Hepatocyte (in vitro differentiated cells): ENCODE data around the gene TTC39B. TPM values are rescaled to one million over a fixed set of nuclear protein-coding genes. Genes with fewer than 3 reads are reported as not detected.

Source experiments
- DNase-seq: peaks from one replicate; pipeline ENCODE4 v3.0.0-alpha.2; 2016; ENCODE audit warnings: low spot score
- H2AFZ ChIP-seq: fragments of 200-600 bp; sonication (generic); 2 replicates; pipeline ENCODE4 v1.6.0; 2016; ENCODE audit warnings: antibody characterized with exemption, mild to moderate bottlenecking
- H3K27ac ChIP-seq: fragments of 200-600 bp; sonication (generic); 2 replicates; pipeline ENCODE4 v1.5.1; 2016; ENCODE audit warnings: mild to moderate bottlenecking
- H3K27me3 ChIP-seq: fragments of 200-600 bp; sonication (generic); 2 replicates; pipeline ENCODE4 v1.6.1; 2016
- H3K36me3 ChIP-seq: fragments of 200-600 bp; sonication (generic); replicated peaks from 2 replicates; pipeline ENCODE4 v1.5.1; 2016; ENCODE audit warnings: low read depth; ENCODE audit not compliant: insufficient read depth
- H3K4me1 ChIP-seq: fragments of 200-600 bp; sonication (generic); 2 replicates; pipeline ENCODE4 v1.5.1; 2016; ENCODE audit warnings: mild to moderate bottlenecking, moderate library complexity; ENCODE audit not compliant: insufficient read depth
- H3K4me2 ChIP-seq: fragments of 200-600 bp; sonication (generic); 2 replicates; pipeline ENCODE4 v1.6.0; 2016
- H3K4me3 ChIP-seq: fragments of 200-600 bp; sonication (generic); 2 replicates; pipeline ENCODE4 v1.5.1; 2016; ENCODE audit warnings: mild to moderate bottlenecking
- H3K79me2 ChIP-seq: fragments of 200-600 bp; sonication (generic); 2 replicates; pipeline ENCODE4 v1.6.0; 2017; ENCODE audit warnings: mild to moderate bottlenecking
- H3K9me2 ChIP-seq: fragments of 200-600 bp; sonication (generic); replicated peaks from 2 replicates; pipeline ENCODE4 v1.6.0; 2017; ENCODE audit warnings: mild to moderate bottlenecking; ENCODE audit not compliant: insufficient read depth
- H3K9me3 ChIP-seq: fragments of 200-600 bp; sonication (generic); 2 replicates; pipeline ENCODE4 v1.5.1; 2016; ENCODE audit warnings: low read depth, mild to moderate bottlenecking
- H4K20me1 ChIP-seq: fragments of 200-600 bp; sonication (generic); 2 replicates; pipeline ENCODE4 v1.6.0; 2016; ENCODE audit warnings: mild to moderate bottlenecking; ENCODE audit not compliant: insufficient read depth, poor library complexity, severe bottlenecking
- CTCF ChIP-seq: fragments of 200-600 bp; sonication (generic); IDR thresholded peaks from 2 replicates; pipeline ENCODE4 v1.5.1; 2016; ENCODE audit warnings: antibody characterized with exemption, mild to moderate bottlenecking; ENCODE audit not compliant: poor library complexity
- EZH2 ChIP-seq: fragments of 200-600 bp; sonication (generic); IDR thresholded peaks from 2 replicates; pipeline ENCODE4 v1.6.1; 2016; ENCODE audit warnings: antibody characterized with exemption, mild to moderate bottlenecking, borderline replicate concordance
- EZH2phosphoT487 ChIP-seq: fragments of 200-600 bp; sonication (generic); IDR thresholded peaks from one replicate; pipeline ENCODE4 v1.6.1; 2018; ENCODE audit warnings: antibody characterized with exemption, mild to moderate bottlenecking, low read depth, moderate library complexity; ENCODE audit not compliant: unreplicated experiment, severe bottlenecking
- WGBS: methylation state at CpG from one replicate; pipeline ENCODE4 v1.1.6; 2016; ENCODE audit warnings: low lambda C conversion rate; ENCODE audit errors: missing lambda C conversion rate; 5-methylcytosine and 5-hydroxymethylcytosine counted together
- polyA plus RNA-seq: library from polyadenylated mRNA; unstranded; fragments of >200 nt; fragmentation: Nextera tagmentation; extraction: Ambion mirVana; gene quantifications from 2 replicates; pipeline ENCODE4 v1.2.1, GENCODE V29; 2016
- total RNA-seq: library from RNA; depleted of rRNA; stranded (reverse); fragments of >200 nt; gene quantifications from 2 replicates; pipeline ENCODE4 v1.2.3, GENCODE V29; 2014

Gene TTC39B
- total and polyA plus RNA-seq, 2 experiments from 2014 or later, result 2.6 to 15.7 TPM

GRCh38 chr9:15176836-15177235, 130.2 kb downstream of the TTC39B start:
- no peaks in the 10 kb centered on the region for H4K20me1 ChIP-seq
- H3K79me2 ChIP-seq, result no peaks in the 10 kb centered on the region
- H3K4me3 ChIP-seq, result no peak overlapping the region
- no peak for DNase-seq
- H3K27ac ChIP-seq, result no peak overlapping the region
- WGBS, result 92% methylated on average over 1 of the region's 1 CpG
- no peak overlapping the region for H3K4me2 ChIP-seq
- TF ChIP-seq EZH2phosphoT487 (no peak), CTCF (no peak), EZH2 (no peak)
- no peaks in the 10 kb centered on the region for H3K27me3 ChIP-seq
- no peaks in the 10 kb centered on the region for H3K9me2 ChIP-seq
- H3K9me3 ChIP-seq, result no peaks in the 10 kb centered on the region
- H3K36me3 ChIP-seq, result no peaks in the 10 kb centered on the region
- peaks cover 3% of the 10 kb centered on the region for H3K4me1 ChIP-seq
- H2AFZ ChIP-seq, result no peak overlapping the region

DNA sequence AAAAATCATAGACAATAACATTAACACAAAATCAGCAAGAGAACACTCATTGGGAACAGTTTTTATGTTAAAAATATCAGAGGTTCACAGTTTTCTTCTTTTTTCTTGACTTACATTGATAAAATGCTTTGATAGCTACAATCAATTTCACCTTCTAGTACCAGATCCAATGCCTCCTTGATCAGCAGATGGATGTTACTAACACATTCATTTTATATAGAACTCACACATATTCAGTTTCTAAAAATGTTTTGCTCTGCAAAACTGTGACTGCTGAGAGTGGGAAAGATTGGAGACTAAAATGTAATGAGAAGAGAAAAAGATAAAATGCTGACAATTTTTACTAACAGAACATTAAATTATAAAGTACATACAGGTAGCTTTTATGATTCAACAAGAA, 143.1 kb downstream of the TTC39B start:
- TF ChIP-seq CTCF, result no peak
- TF ChIP-seq EZH2phosphoT487, result no peak
- no peak for TF ChIP-seq EZH2
- H3K4me2 ChIP-seq, result no peak overlapping the region
- H3K4me3 ChIP-seq, result no peak overlapping the region
- H4K20me1 ChIP-seq, result no peaks in the 10 kb centered on the region
- H3K9me2 ChIP-seq, result no peaks in the 10 kb centered on the region
- no peaks in the 10 kb centered on the region for H3K27me3 ChIP-seq
- H3K9me3 ChIP-seq, result no peaks in the 10 kb centered on the region
- H3K36me3 ChIP-seq, result no peaks in the 10 kb centered on the region
- no peak for DNase-seq
- H2AFZ ChIP-seq, result no peak overlapping the region
- no peaks in the 10 kb centered on the region for H3K4me1 ChIP-seq
- no peaks in the 10 kb centered on the region for H3K79me2 ChIP-seq
- no peak overlapping the region for H3K27ac ChIP-seq

- 81% methylated on average over 5 of the region's 5 CpGs for WGBS
- no peaks in the 10 kb centered on the region for H4K20me1 ChIP-seq
- no peaks in the 10 kb centered on the region for H3K36me3 ChIP-seq
- no peaks in the 10 kb centered on the region for H3K27me3 ChIP-seq
- H3K4me2 ChIP-seq, result no peak overlapping the region
- H3K9me2 ChIP-seq, result no peaks in the 10 kb centered on the region
- H3K27ac ChIP-seq, result no peak overlapping the region
- no peak for DNase-seq
- no peak for TF ChIP-seq EZH2
- no peak for TF ChIP-seq CTCF
- TF ChIP-seq EZH2phosphoT487, result no peak
- no peak overlapping the region for H2AFZ ChIP-seq
- no peaks in the 10 kb centered on the region for H3K79me2 ChIP-seq
- H3K4me1 ChIP-seq, result no peaks in the 10 kb centered on the region
- no peak overlapping the region for H3K4me3 ChIP-seq
- H3K9me3 ChIP-seq, result no peaks in the 10 kb centered on the region
Measured at GRCh38 chr9:15161753-15162152, 145.3 kb downstream of the TTC39B start.

GRCh38 chr9:15160673-15161072, 146.3 kb downstream of the TTC39B start:
- Histone ChIP-seq H4K20me1 (no peaks in the 10 kb centered on the region), H2AFZ (no peak overlapping the region), H3K4me2 (no peak overlapping the region), H3K27me3 (no peaks in the 10 kb centered on the region), H3K79me2 (no peaks in the 10 kb centered on the region), H3K4me3 (no peak overlapping the region), H3K36me3 (no peaks in the 10 kb centered on the region), H3K4me1 (no peaks in the 10 kb centered on the region), H3K27ac (no peak overlapping the region), H3K9me2 (no peaks in the 10 kb centered on the region), H3K9me3 (no peaks in the 10 kb centered on the region)
- 100% methylated on average over 1 of the region's 1 CpG for WGBS
- TF ChIP-seq CTCF (no peak), EZH2phosphoT487 (no peak), EZH2 (no peak)
- no peak for DNase-seq
